Measurements from ENCODE around the gene FAM240B. TPM values are rescaled to one million over a fixed set of nuclear protein-coding genes. Genes with fewer than 3 reads are reported as not detected.

The FAM240B gene
- total and polyA plus RNA-seq, 9 of the 15 experiments (the other 6 are each of a cell fraction or from before 2014, with no cell fraction given) = not detected

- Histone ChIP-seq H3K9ac (ENCODE audit: insufficient read depth in 1 of 2, low read depth in 2 of 2, low read length in 2 of 2) (no peak overlapping the region), H3K79me2 (ENCODE audit: control insufficient read depth, insufficient read depth, low read length) (no peaks in the 10 kb centered on the region), H3K4me1 (replicated peaks in 1 of 2; ENCODE audit: control insufficient read depth in 2 of 2, insufficient read depth in 2 of 2, low read length in 2 of 2) (peaks cover 5 to 6% of the 10 kb centered on the region in 2 experiments; a peak in 2 of 5 replicates), H3K9me1 (ENCODE audit: control insufficient read depth, insufficient read depth, low read length) (no peaks in the 10 kb centered on the region), H3K36me3 (ENCODE audit: control insufficient read depth, insufficient read depth, low read length) (no peaks in the 10 kb centered on the region), H3K9me3 (replicated peaks; ENCODE audit: control insufficient read depth, insufficient read depth, low read depth, low read length) (no peaks in the 10 kb centered on the region), H3K27ac (ENCODE audit: extremely low read depth, low read depth, low read length) (no peak overlapping the region), H3K27me3 (ENCODE audit: control insufficient read depth in 2 of 2, insufficient read depth in 2 of 2, low read length in 2 of 2) (peaks cover 5 to 24% of the 10 kb centered on the region in 2 experiments; a peak in 4 of 5 replicates), H3K4me3 (no peak overlapping the region), H3K4me2 (ENCODE audit: insufficient read depth, low read length) (no peak overlapping the region), H2AFZ (ENCODE audit: low read depth, low read length) (no peak overlapping the region), H4K20me1 (replicated peaks; ENCODE audit: control insufficient read depth, insufficient read depth, low read length) (no peaks in the 10 kb centered on the region; the same call in 1 of the 2 replicates)
- intact Hi-C loops (cut with micrococcal nuclease) = no loop called here
- FAIRE-seq (no peak), DNase-seq (ENCODE audit: extremely low read depth in 1 of 4, low spot score in 3 of 4) (no peak), ATAC-seq (no peak)
- ChIA-PET POLR2A (interaction anchor here (0.6 kb wide), 1 partner anchor 43 kb away, joined by 3 read pairs; no protein-coding TSS in a partner anchor), CTCF (ENCODE audit: low intra/inter-chr PET ratio) (no interaction called here)
- BruUV-seq (replicated peaks) = no TSS peak
- in situ Hi-C loops (cut with MboI) = no loop called here
- under 1% methylated on average over 8 of the region's 8 CpGs for WGBS (ENCODE audit: insufficient coverage, low coverage, missing lambda C conversion rate)
- no peak for TF ChIP-seq HDAC1 (IDR thresholded peaks at IDR 0.05)
- TF ChIP-seq ZNF518B (CRISPR knock-in tag; IDR thresholded peaks at IDR 0.05) = no peak
- no peak for TF ChIP-seq DIDO1 (tag; IDR thresholded peaks at IDR 0.05; ENCODE audit: low read depth)
- no peak for TF ChIP-seq ZNF830 (CRISPR knock-in tag; IDR thresholded peaks at IDR 0.05)
- TF ChIP-seq ZNF253 (CRISPR knock-in tag; conservative IDR thresholded peaks at IDR 0.05) = no peak
These were observed 36.6 kb downstream of the FAM240B start for GRCh38 chr9:38683336-38683735.

Data from K562 (cell line).